H1 (cell line): ENCODE measurements around the gene CCK. TPM values are rescaled to one million over a fixed set of nuclear protein-coding genes. Genes with fewer than 3 reads are reported as not detected.

Source experiments
- CTCF ChIA-PET: fragments of 300-600 bp; sonication (Branson Sonifier 250); formaldehyde crosslinking; loops from one replicate; lab custom pipeline; 2021; ENCODE audit not compliant: partially characterized antibody; lab: Charles Lee
- POLR2A ChIA-PET: fragments of 300-600 bp; sonication (Branson Sonifier 250); formaldehyde crosslinking; loops from one replicate; lab custom pipeline; 2021; ENCODE audit warnings: inconsistent platforms; ENCODE audit not compliant: partially characterized antibody; lab: Charles Lee
- DNase-seq, 2 experiments: peaks; one replicate each; pipeline versions ENCODE4 v3.0.0 to v3.0.0-alpha.2; 2010 to 2022; ENCODE audit warnings: low spot score in 2 of 2, low read depth in 1 of 2, mixed read lengths in 1 of 2
- FAIRE-seq: peaks from 2 replicates; lab custom pipeline; 2011; peaks lifted over from hg19 to GRCh38; lab: Jason Lieb, UNC
- H2AFZ ChIP-seq: 2 replicates; pipeline ENCODE4 v1.8.1; 2012; ENCODE audit warnings: low read length, inconsistent platforms
- H2AK5ac ChIP-seq: 2 replicates; pipeline ENCODE4 v1.6.1; 2013; ENCODE audit warnings: low read depth, low read length
- H2BK120ac ChIP-seq: replicated peaks from 2 replicates; pipeline ENCODE3; 2013; ENCODE audit warnings: low read depth, low read length, inconsistent platforms
- H2BK12ac ChIP-seq: 2 replicates; pipeline ENCODE4 v1.6.1; 2013; ENCODE audit warnings: low read depth, low read length
- H2BK15ac ChIP-seq: 2 replicates; pipeline ENCODE4 v1.6.1; 2013; ENCODE audit warnings: low read length
- H2BK20ac ChIP-seq: 2 replicates; pipeline ENCODE4 v1.6.1; 2013; ENCODE audit warnings: low read length
- H2BK5ac ChIP-seq: 2 replicates; pipeline ENCODE4 v1.6.1; 2013; ENCODE audit warnings: low read depth, low read length
- H3K14ac ChIP-seq: 2 replicates; pipeline ENCODE4 v1.6.1; 2013; ENCODE audit warnings: inconsistent platforms; ENCODE audit not compliant: insufficient read length
- H3K18ac ChIP-seq: 2 replicates; pipeline ENCODE4 v1.6.1; 2013; ENCODE audit warnings: low read length; ENCODE audit errors: extremely low read depth
- H3K23ac ChIP-seq: 2 replicates; pipeline ENCODE4 v1.6.1; 2013; ENCODE audit warnings: inconsistent platforms; ENCODE audit not compliant: insufficient read length
- H3K23me2 ChIP-seq: 2 replicates; pipeline ENCODE4 v1.6.1; 2013; ENCODE audit warnings: low read depth, low read length
- H3K27ac ChIP-seq: 2 replicates; pipeline ENCODE4 v1.6.1; 2011; ENCODE audit warnings: low read depth, low read length, inconsistent platforms
- H3K27me3 ChIP-seq, 4 experiments: replicated peaks in 1 of 4; 1 replicate in 1 of 4; 2 replicates in 3 of 4; pipeline versions ENCODE4 v1.6.1 to v1.8.1; 2011 to 2013; ENCODE audit warnings: low read length in 3 of 4, mild to moderate bottlenecking in 3 of 4, inconsistent platforms in 2 of 4, mixed read lengths in 2 of 4, moderate library complexity in 1 of 4; ENCODE audit not compliant: control insufficient read depth in 3 of 4, insufficient read depth in 3 of 4; ENCODE audit errors: extremely low read depth in 1 of 4
- H3K36me3 ChIP-seq, 4 experiments: 2 replicates each; pipeline versions ENCODE4 v1.6.1 to v1.8.1; 2011 to 2013; ENCODE audit warnings: mild to moderate bottlenecking in 4 of 4, low read length in 3 of 4, moderate library complexity in 2 of 4, control low read depth in 1 of 4, inconsistent platforms in 1 of 4; ENCODE audit not compliant: insufficient read depth in 4 of 4, control insufficient read depth in 2 of 4
- H3K4ac ChIP-seq: replicated peaks from 2 replicates; pipeline ENCODE3; 2013; ENCODE audit warnings: low read length, low read depth, mixed read lengths, inconsistent platforms; ENCODE audit not compliant: insufficient read length
- H3K4me1 ChIP-seq, 4 experiments: replicated peaks in 1 of 4; 1 replicate in 1 of 4; 2 replicates in 3 of 4; pipeline versions ENCODE4 v1.6.1 to v1.8.1; 2011 to 2013; ENCODE audit warnings: low read length in 3 of 4, inconsistent platforms in 2 of 4, mixed read lengths in 1 of 4; ENCODE audit not compliant: insufficient read depth in 4 of 4, control insufficient read depth in 3 of 4
- H3K4me2 ChIP-seq, 2 experiments: 2 replicates each; pipeline versions ENCODE4 v1.6.1 to v1.8.1; 2011 to 2013; ENCODE audit warnings: low read depth in 2 of 2, low read length in 2 of 2, control low read depth in 1 of 2, inconsistent platforms in 1 of 2, mild to moderate bottlenecking in 1 of 2; ENCODE audit not compliant: insufficient read depth in 1 of 2
- H3K4me3 ChIP-seq, 4 experiments: fragments of 200-600, 300-600 bp in 1 of 4; sonication (generic), shearing (Covaris generic), sonication (Bioruptor Twin) in 1 of 4; 2 replicates each; pipeline versions ENCODE4 v1.5.1 to v1.8.1; 2011 to 2016; ENCODE audit warnings: low read length in 4 of 4, low read depth in 3 of 4, control low read depth in 2 of 4, inconsistent platforms in 2 of 4, mild to moderate bottlenecking in 2 of 4, mixed read lengths in 1 of 4, moderate library complexity in 1 of 4; ENCODE audit not compliant: insufficient read depth in 2 of 4; ENCODE audit errors: extremely low read depth in 1 of 4
- H3K56ac ChIP-seq: replicated peaks from 2 replicates; pipeline ENCODE3; 2013; ENCODE audit warnings: low read depth, mild to moderate bottlenecking, mixed read lengths, low read length, inconsistent platforms; ENCODE audit not compliant: insufficient read length
- H3K79me1 ChIP-seq: 2 replicates; pipeline ENCODE4 v1.6.1; 2013; ENCODE audit warnings: low read depth, low read length, control low read depth
- H3K79me2 ChIP-seq, 2 experiments: 2 replicates each; pipeline versions ENCODE4 v1.6.1 to v1.8.1; 2012 to 2013; ENCODE audit warnings: low read length in 2 of 2, mild to moderate bottlenecking in 2 of 2, inconsistent platforms in 1 of 2; ENCODE audit not compliant: insufficient read depth in 2 of 2, control insufficient read depth in 1 of 2
- H3K9ac ChIP-seq, 4 experiments: replicated peaks in 1 of 4; 1 replicate in 1 of 4; 2 replicates in 3 of 4; pipeline versions ENCODE4 v1.6.1 to v1.8.1; 2011 to 2013; ENCODE audit warnings: low read depth in 3 of 4, low read length in 3 of 4, control low read depth in 2 of 4, mild to moderate bottlenecking in 2 of 4, moderate library complexity in 2 of 4, inconsistent platforms in 1 of 4; ENCODE audit errors: extremely low read depth in 1 of 4
- H3K9me3 ChIP-seq, 2 experiments: 2 replicates each; pipeline versions ENCODE4 v1.6.1 to v1.8.1; 2012 to 2013; ENCODE audit warnings: mild to moderate bottlenecking in 2 of 2, moderate library complexity in 2 of 2, control low read depth in 1 of 2, inconsistent platforms in 1 of 2, low read depth in 1 of 2, low read length in 1 of 2, mixed read lengths in 1 of 2; ENCODE audit not compliant: insufficient read depth in 2 of 2
- H4K20me1 ChIP-seq, 2 experiments: replicated peaks in 1 of 2; 2 replicates each; pipeline versions ENCODE3 to v1.8.1; 2011 to 2013; ENCODE audit warnings: inconsistent platforms in 2 of 2, low read length in 2 of 2, mild to moderate bottlenecking in 1 of 2; ENCODE audit not compliant: insufficient read depth in 2 of 2, control insufficient read depth in 1 of 2
- H4K5ac ChIP-seq: 2 replicates; pipeline ENCODE4 v1.6.1; 2013; ENCODE audit warnings: low read length, low read depth, mixed read lengths, inconsistent platforms; ENCODE audit not compliant: insufficient read length
- H4K8ac ChIP-seq: 2 replicates; pipeline ENCODE4 v1.8.0; 2013; ENCODE audit warnings: mild to moderate bottlenecking, moderate library complexity, low read length, inconsistent platforms; ENCODE audit not compliant: insufficient read depth; ENCODE audit errors: extremely low read depth
- H4K91ac ChIP-seq: replicated peaks from 2 replicates; pipeline ENCODE3; 2013; ENCODE audit warnings: low read length, mixed read lengths, inconsistent platforms; ENCODE audit not compliant: insufficient read length
- CEBPB ChIP-seq: IDR thresholded peaks from 2 replicates; pipeline ENCODE4 v1.6.1; 2012; ENCODE audit warnings: low read depth, low read length
- CTBP2 ChIP-seq: IDR thresholded peaks from 2 replicates; pipeline ENCODE4 v1.7.0; 2011; ENCODE audit warnings: borderline replicate concordance, mild to moderate bottlenecking, moderate library complexity, mixed read lengths, low read length; ENCODE audit not compliant: insufficient read depth, insufficient read length
- CTCF ChIP-seq, 3 experiments: IDR thresholded peaks; 1 replicate in 2 of 3; 2 replicates in 1 of 3; pipeline versions ENCODE4 v1.5.1 to v1.6.1; 2011; ENCODE audit warnings: low read length in 3 of 3, mild to moderate bottlenecking in 3 of 3, inconsistent platforms in 2 of 3, low read depth in 1 of 3, moderate library complexity in 1 of 3; ENCODE audit not compliant: insufficient read depth in 1 of 3; ENCODE audit errors: control extremely low read depth in 1 of 3
- EP300 ChIP-seq, 2 experiments: IDR thresholded peaks; 1 replicate in 1 of 2; 2 replicates in 1 of 2; pipeline ENCODE4 v1.6.1; 2011 to 2012; ENCODE audit warnings: low read depth in 2 of 2, low read length in 2 of 2, mild to moderate bottlenecking in 2 of 2, borderline replicate concordance in 1 of 2, inconsistent platforms in 1 of 2, moderate library complexity in 1 of 2
- RAD21 ChIP-seq, 2 experiments: IDR thresholded peaks in 1 of 2; conservative IDR thresholded peaks in 1 of 2; 2 replicates each; pipeline ENCODE4 v1.6.1; 2011; ENCODE audit warnings: low read depth in 2 of 2, low read length in 2 of 2, improper control_type of control experiment in 1 of 2, inconsistent platforms in 1 of 2, mild to moderate bottlenecking in 1 of 2, moderate library complexity in 1 of 2
- RNF2 ChIP-seq: fragments of 200-900, 300-1000 bp; sonication (generic); IDR thresholded peaks from 2 replicates; pipeline ENCODE4 v1.7.1; 2016; ENCODE audit warnings: borderline replicate concordance, low read depth, mild to moderate bottlenecking, antibody characterized with exemption, low read length; ENCODE audit not compliant: poor library complexity, severe bottlenecking; ENCODE audit errors: missing control alignments
- SP2 ChIP-seq: IDR thresholded peaks from 2 replicates; pipeline ENCODE4 v1.6.1; 2012; ENCODE audit warnings: mild to moderate bottlenecking, low read length, inconsistent platforms
- WGBS, 2 experiments: shearing (Covaris generic) in 1 of 2; methylation state at CpG; one replicate each; pipeline versions ENCODE4 v1.1.6 to v1.1.7; 2013 to 2015; ENCODE audit warnings: low lambda C conversion rate in 2 of 2, mixed read lengths in 2 of 2, inconsistent platforms in 1 of 2, low coverage in 1 of 2, missing lambda C conversion rate in 1 of 2; ENCODE audit not compliant: insufficient replicate concordance in 2 of 2, insufficient coverage in 1 of 2, insufficient read length in 1 of 2; ENCODE audit errors: extremely low coverage in 1 of 2, missing lambda C conversion rate in 1 of 2; 5-methylcytosine and 5-hydroxymethylcytosine counted together
- polyA plus RNA-seq, 7 experiments: library from polyadenylated mRNA; depleted of rRNA in 3 of 7; stranded (reverse) in 5 of 7; unstranded in 2 of 7; fragments of >200 nt in 5 of 7; fragments of 200-250 nt in 2 of 7; gene quantifications; 1 replicate in 5 of 7; 2 replicates in 1 of 7; 4 replicates in 1 of 7; pipeline versions ENCODE4 v1.2.1 to v1.2.3, GENCODE V29; 2011 to 2013; ENCODE audit warnings: missing spikeins in 2 of 7, mixed read lengths in 2 of 7
- total RNA-seq: library from RNA; stranded (reverse); fragmentation: NEBNext Ultra II Directional; extraction: Animal tissue kit (Norgen Biotek cat#: 25700); gene quantifications from 2 replicates; pipeline ENCODE4 v1.2.1, GENCODE V29; 2021

Gene CCK
- total and polyA plus RNA-seq, 2 of the 8 experiments (the other 6 are each of a cell fraction or from before 2014, with no cell fraction given), result 0.99 to 2.8 TPM

DNA sequence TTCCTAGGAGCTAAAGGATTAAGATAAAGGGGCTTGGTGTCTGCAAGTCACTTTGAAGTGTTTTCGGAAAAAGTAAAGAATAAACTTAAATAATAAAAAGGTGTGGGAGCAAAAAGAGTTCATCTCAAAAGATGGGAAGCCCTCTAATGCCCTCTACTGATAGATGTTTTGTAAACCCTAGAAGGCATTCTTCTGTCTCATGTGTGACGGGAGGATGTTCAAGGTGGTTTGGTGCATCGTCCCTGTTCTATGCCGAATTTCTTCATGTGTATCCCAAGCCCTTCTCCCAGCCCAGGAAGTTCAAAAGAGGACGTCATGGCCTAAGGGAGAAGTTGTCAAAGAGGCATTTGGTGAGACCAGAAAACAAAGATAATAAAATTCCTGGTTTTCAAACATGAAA, 37.2 kb downstream of the CCK start:
- Histone ChIP-seq H3K4ac (no peak overlapping the region), H2BK120ac (no peak overlapping the region), H2BK15ac (no peak overlapping the region), H3K23ac (no peak overlapping the region), H3K36me3 (peaks cover 0 to 3% (median under 1%) of the 10 kb centered on the region in 4 experiments; a peak in 3 of 8 replicates), H3K27me3 (no peaks in the 10 kb centered on the region; a peak in 1 of 7 replicates), H3K4me2 (no peak overlapping the region), H4K5ac (no peak overlapping the region), H2BK5ac (no peak overlapping the region), H3K9ac (no peak overlapping the region), H3K18ac (no peak overlapping the region), H2AFZ (no peak overlapping the region), H3K9me3 (no peaks in the 10 kb centered on the region), H3K79me2 (no peaks in the 10 kb centered on the region), H3K27ac (no peak overlapping the region), H3K14ac (no peak overlapping the region), H4K91ac (no peak overlapping the region), H2AK5ac (no peak overlapping the region), H3K56ac (no peak overlapping the region), H3K79me1 (no peaks in the 10 kb centered on the region), H3K23me2 (no peaks in the 10 kb centered on the region), H2BK20ac (no peak overlapping the region), H3K4me1 (0 out of 7 replicates have a peak, but pooled peaks cover 0 to 4% (median 0%) of the 10 kb centered on the region in 4 experiments), H4K8ac (no peak overlapping the region), H2BK12ac (no peak overlapping the region), H4K20me1 (no peaks in the 10 kb centered on the region), H3K4me3 (no peak overlapping the region)
- DNase-seq (no peak), FAIRE-seq (no peak)
- ChIA-PET CTCF (interaction anchor here (0.6 to 6.1 kb wide), 36 partner anchors 9 to 1421 kb away, joined by 3 to 69 read pairs (median 4); partner anchors contain the start of gene VIPR1), POLR2A (interaction anchor here (1.0 to 1.1 kb wide), 2 partner anchors 14 to 69 kb away, joined by 3 to 4 read pairs; no protein-coding TSS in a partner anchor)
- 70% methylated on average over 5 of the region's 5 CpGs; no CpG with 5 or more reads in 1 of the 2 experiments for WGBS, 2 experiments
- TF ChIP-seq RAD21 (IDR thresholded peaks at IDR 0.05 in 1 of 2, conservative IDR thresholded peaks at IDR 0.05 in 1 of 2; ENCODE audit: low read depth in 2 of 2, low read length in 2 of 2), result peak; percentile 54 to 69
- TF ChIP-seq CTCF (IDR thresholded peaks at IDR 0.05; ENCODE audit: control extremely low read depth in 1 of 3, insufficient read depth in 1 of 3, low read depth in 1 of 3, low read length in 3 of 3), result peak in 2 of 3 experiments; percentile 37 to 43; a peak in 2 of 4 replicates
- TF ChIP-seq EP300 (IDR thresholded peaks at IDR 0.05; ENCODE audit: borderline replicate concordance in 1 of 2, low read depth in 2 of 2, low read length in 2 of 2), result no peak
- no peak for TF ChIP-seq CEBPB
- TF ChIP-seq RNF2, result no peak
- no peak for TF ChIP-seq CTBP2
- no peak for TF ChIP-seq SP2
